ENCODE results near the gene B9D2.
"Not testable (repeated sequence)": the region's sequence is repeated elsewhere in the genome, so short reads cannot be mapped to it uniquely, and the experiment has no call there.

Gene B9D2

GRCh38 chr19:41386442-41386841 is 22.5 kb upstream of the B9D2 start:
- no peak for DNase-seq

- no peak for DNase-seq
These were observed 20.4 kb upstream of the B9D2 start for GRCh38 chr19:41384351-41384750.

GRCh38 chr19:41381536-41381935 is 17.6 kb upstream of the B9D2 start:
- DNase-seq = not testable (repeated sequence)

GRCh38 chr19:41377977-41378709 is 14.2 kb upstream of the B9D2 start:
- DNase-seq = no peak

- no peak for DNase-seq
These were observed 13.0 kb upstream of the B9D2 start for GRCh38 chr19:41376998-41377365.

GRCh38 chr19:41376241-41376997 is 12.5 kb upstream of the B9D2 start, which contains the start of gene TMEM91:
TMEM91 (plus strand) TSS chr19:41376533; CDS start chr19:41378310, 1,777 bp downstream.
- no peak for DNase-seq

- no peak for DNase-seq
These were observed 10.0 kb upstream of the B9D2 start for GRCh38 chr19:41373993-41374392.

- DNase-seq = no peak
These were observed 8.6 kb upstream of the B9D2 start for GRCh38 chr19:41372501-41372900.

- no peak for DNase-seq
These were observed 7.6 kb upstream of the B9D2 start for GRCh38 chr19:41371541-41371940.

- not testable (repeated sequence) for DNase-seq
These were observed 7.2 kb upstream of the B9D2 start for GRCh38 chr19:41371119-41371518.

GRCh38 chr19:41369769-41370168 is 5.8 kb upstream of the B9D2 start:
- no peak for DNase-seq

- no peak for DNase-seq
These were observed 3.9 kb upstream of the B9D2 start for GRCh38 chr19:41367848-41368301.

- DNase-seq = no peak
These were observed 2.1 kb upstream of the B9D2 start for GRCh38 chr19:41366089-41366488.

GRCh38 chr19:41364524-41365391 is 809 bp upstream of the B9D2 start:
- DNase-seq = no peak

- DNase-seq = no peak
These were observed 587 bp downstream of the B9D2 start for GRCh38 chr19:41363371-41363752.

GRCh38 chr19:41362143-41362847 is 1.7 kb downstream of the B9D2 start:
- no peak for DNase-seq

GRCh38 chr19:41359741-41360140 is 4.2 kb downstream of the B9D2 start:
- DNase-seq = no peak

- DNase-seq = no peak
These were observed 6.2 kb downstream of the B9D2 start for GRCh38 chr19:41357746-41358145.

GRCh38 chr19:41356984-41357739 is 6.8 kb downstream of the B9D2 start:
- DNase-seq = no peak

GRCh38 chr19:41355802-41356201 is 8.1 kb downstream of the B9D2 start:
- DNase-seq = no peak

GRCh38 chr19:41355035-41355434 is 8.9 kb downstream of the B9D2 start:
- no peak for DNase-seq
